Measurements from ENCODE around the gene C1orf52. TPM values are rescaled to one million over a fixed set of nuclear protein-coding genes. Genes with fewer than 3 reads are reported as not detected.

The C1orf52 gene
- total and polyA plus RNA-seq, 2 of the 13 experiments (the other 11 are each of a cell fraction or from before 2014, with no cell fraction given): 19.4 to 27.4 TPM

GRCh38 chr1:85237613-85238012, 21.8 kb downstream of the C1orf52 start:
- no peak for DNase-seq (ENCODE audit: low spot score)
- H3K27me3 ChIP-seq (ENCODE audit: control insufficient read depth in 1 of 2, insufficient read depth in 2 of 2, low read length in 2 of 2): no peaks in the 10 kb centered on the region
- in situ Hi-C loops (cut with HindIII; ENCODE audit: extremely low pct_ligation_motif_present, low pct_unique_long_range_greater_than_20kb) (no loop called here), intact Hi-C loops (cut with micrococcal nuclease; ENCODE audit: unreplicated experiment) (no loop called here)
- TF ChIP-seq RBAK (CRISPR knock-in tag; IDR thresholded peaks at IDR 0.05) (no peak), ZNF776 (CRISPR knock-in tag; IDR thresholded peaks at IDR 0.05) (no peak), REPIN1 (CRISPR knock-in tag; IDR thresholded peaks at IDR 0.05; ENCODE audit: borderline replicate concordance, low read depth) (no peak), ZNF251 (CRISPR knock-in tag; IDR thresholded peaks at IDR 0.05) (no peak), RFXAP (CRISPR knock-in tag; IDR thresholded peaks at IDR 0.05; ENCODE audit: borderline replicate concordance) (no peak), ZNF713 (CRISPR knock-in tag; IDR thresholded peaks at IDR 0.05) (no peak)
- TF ChIP-seq, protein P1, sequence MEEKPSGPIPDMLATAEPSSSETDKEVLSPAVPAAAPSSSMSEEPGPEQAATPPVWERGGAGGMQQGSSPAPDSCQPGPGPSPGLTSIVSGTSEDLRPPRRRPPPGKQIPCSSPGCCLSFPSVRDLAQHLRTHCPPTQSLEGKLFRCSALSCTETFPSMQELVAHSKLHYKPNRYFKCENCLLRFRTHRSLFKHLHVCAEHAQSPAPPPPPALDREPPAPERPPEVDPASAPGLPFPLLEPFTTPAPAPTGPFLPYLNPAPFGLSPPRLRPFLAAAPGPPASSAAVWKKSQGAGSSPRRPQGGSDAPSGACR (CRISPR knock-in tag; IDR thresholded peaks at IDR 0.05): no peak
- FAIRE-seq: no peak
- H3K9me3 ChIP-seq (ENCODE audit: low read length): no peaks in the 10 kb centered on the region
- POLR2A ChIA-PET: no interaction called here
- no peaks in the 10 kb centered on the region for H4K20me1 ChIP-seq (ENCODE audit: insufficient read depth, low read length)
- no peak overlapping the region for H3K9ac ChIP-seq (ENCODE audit: insufficient read depth, low read depth, low read length)
- H3K36me3 ChIP-seq (replicated peaks in 1 of 2; ENCODE audit: control insufficient read depth in 1 of 2, insufficient read depth in 2 of 2, low read length in 2 of 2): no peaks in the 10 kb centered on the region
- CTCF ChIA-PET (ENCODE audit: low intra/inter-chr PET ratio, low total read pairs): no interaction called here
- no peak overlapping the region for H3K4me3 ChIP-seq (replicated peaks in 1 of 3; ENCODE audit: insufficient read depth in 1 of 3, low read depth in 2 of 3, low read length in 3 of 3)
- H3K79me2 ChIP-seq (ENCODE audit: insufficient read depth, low read length): no peaks in the 10 kb centered on the region
- no peak overlapping the region for H2AFZ ChIP-seq (ENCODE audit: low read length)
- no peak overlapping the region for H3K27ac ChIP-seq (ENCODE audit: extremely low read length, insufficient read depth, low read length)
- H3K4me1 ChIP-seq (ENCODE audit: insufficient read depth, low read length): 0 out of 2 replicates have a peak, but pooled peaks cover 7% of the 10 kb centered on the region
- no peak overlapping the region for H3K4me2 ChIP-seq (ENCODE audit: low read depth, low read length)
- BruUV-seq (replicated peaks): no TSS peak
- 9% methylated on average over 1 of the region's 1 CpG for WGBS (ENCODE audit: low lambda C conversion rate)
- no peak for ATAC-seq

GRCh38 chr1:85230305-85230977, 29.0 kb downstream of the C1orf52 start:
- TF ChIP-seq XBP1 (CRISPR knock-in tag; IDR thresholded peaks at IDR 0.05): no peak
- TF ChIP-seq TOPORS (CRISPR knock-in tag; IDR thresholded peaks at IDR 0.05): no peak
- TF ChIP-seq STAG1 (CRISPR knock-in tag; IDR thresholded peaks at IDR 0.05): peak; percentile 46
- peak; percentile 50; the same call in 1 of the 2 replicates for TF ChIP-seq SMC3 (IDR thresholded peaks at IDR 0.05; ENCODE audit: low read length)
- TF ChIP-seq, protein P2, sequence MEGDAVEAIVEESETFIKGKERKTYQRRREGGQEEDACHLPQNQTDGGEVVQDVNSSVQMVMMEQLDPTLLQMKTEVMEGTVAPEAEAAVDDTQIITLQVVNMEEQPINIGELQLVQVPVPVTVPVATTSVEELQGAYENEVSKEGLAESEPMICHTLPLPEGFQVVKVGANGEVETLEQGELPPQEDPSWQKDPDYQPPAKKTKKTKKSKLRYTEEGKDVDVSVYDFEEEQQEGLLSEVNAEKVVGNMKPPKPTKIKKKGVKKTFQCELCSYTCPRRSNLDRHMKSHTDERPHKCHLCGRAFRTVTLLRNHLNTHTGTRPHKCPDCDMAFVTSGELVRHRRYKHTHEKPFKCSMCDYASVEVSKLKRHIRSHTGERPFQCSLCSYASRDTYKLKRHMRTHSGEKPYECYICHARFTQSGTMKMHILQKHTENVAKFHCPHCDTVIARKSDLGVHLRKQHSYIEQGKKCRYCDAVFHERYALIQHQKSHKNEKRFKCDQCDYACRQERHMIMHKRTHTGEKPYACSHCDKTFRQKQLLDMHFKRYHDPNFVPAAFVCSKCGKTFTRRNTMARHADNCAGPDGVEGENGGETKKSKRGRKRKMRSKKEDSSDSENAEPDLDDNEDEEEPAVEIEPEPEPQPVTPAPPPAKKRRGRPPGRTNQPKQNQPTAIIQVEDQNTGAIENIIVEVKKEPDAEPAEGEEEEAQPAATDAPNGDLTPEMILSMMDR (CRISPR knock-in tag; IDR thresholded peaks at IDR 0.05): peak; percentile 51
- TF ChIP-seq DPF2 (CRISPR knock-in tag; IDR thresholded peaks at IDR 0.05; ENCODE audit: borderline replicate concordance, low read depth): no peak
- Histone ChIP-seq H3K79me2 (ENCODE audit: insufficient read depth, low read length) (no peaks in the 10 kb centered on the region), H2AFZ (ENCODE audit: low read length) (no peak overlapping the region), H3K27me3 (ENCODE audit: control insufficient read depth in 1 of 2, insufficient read depth in 2 of 2, low read length in 2 of 2) (no peaks in the 10 kb centered on the region), H3K4me1 (ENCODE audit: insufficient read depth, low read length) (peaks cover 18% of the 10 kb centered on the region), H3K9ac (ENCODE audit: insufficient read depth, low read depth, low read length) (no peak overlapping the region), H3K4me3 (replicated peaks in 1 of 3; ENCODE audit: insufficient read depth in 1 of 3, low read depth in 2 of 3, low read length in 3 of 3) (no peak overlapping the region), H3K36me3 (replicated peaks in 1 of 2; ENCODE audit: control insufficient read depth in 1 of 2, insufficient read depth in 2 of 2, low read length in 2 of 2) (no peaks in the 10 kb centered on the region), H3K9me3 (ENCODE audit: low read length) (no peaks in the 10 kb centered on the region), H3K27ac (ENCODE audit: extremely low read length, insufficient read depth, low read length) (no peak overlapping the region), H3K4me2 (ENCODE audit: low read depth, low read length) (0 out of 2 replicates have a peak overlapping the region, but pooled peaks have one; percentile 5), H4K20me1 (ENCODE audit: insufficient read depth, low read length) (no peaks in the 10 kb centered on the region)
- BruUV-seq (replicated peaks): no TSS peak
- CTCF ChIA-PET (ENCODE audit: low intra/inter-chr PET ratio, low total read pairs): no interaction called here
- DNase-seq (ENCODE audit: low spot score) (peak; percentile 21), FAIRE-seq (peak; percentile 32), ATAC-seq (peak; percentile 94)
- intact Hi-C loops (cut with micrococcal nuclease; ENCODE audit: unreplicated experiment) (loop anchor here (1.0 kb wide), 1 partner anchor 121 kb away; no protein-coding TSS in a partner anchor), in situ Hi-C loops (cut with HindIII; ENCODE audit: extremely low pct_ligation_motif_present, low pct_unique_long_range_greater_than_20kb) (no loop called here)
- WGBS (ENCODE audit: low lambda C conversion rate): 45% methylated on average over 7 of the region's 8 CpGs
- POLR2A ChIA-PET: no interaction called here

Data from HepG2 (cell line).